Upper lobe of left lung (tissue), 4 donors: ENCODE measurements around the gene CTDSP1.
A peak's percentile ranks its signal among the peaks of the same experiment; 100 is the strongest.

Source experiments
- CTCF ChIP-seq, 6 experiments: fragments of 450-650 bp in 4 of 6; fragments of 200-600 bp in 2 of 6; sonication (generic) in 2 of 6; IDR thresholded peaks; one replicate each; pipeline ENCODE4 v1.5.1; 2016 to 2019; ENCODE audit warnings: antibody characterized with exemption in 6 of 6
- POLR2A ChIP-seq, 4 donors: fragments of 450-650 bp; IDR thresholded peaks; one replicate each; pipeline ENCODE4 v1.5.1; 2016 to 2017; ENCODE audit warnings: antibody characterized with exemption in 4 of 4, mild to moderate bottlenecking in 2 of 4
- POLR2AphosphoS5 ChIP-seq, 2 donors: sonication (generic); formaldehyde crosslinking; IDR thresholded peaks; one replicate each; pipeline ENCODE4 v1.5.1; 2017; ENCODE audit warnings: antibody characterized with exemption in 2 of 2

- TF ChIP-seq CTCF (IDR thresholded peaks at IDR 0.05) (peak; percentile 92 to 98 (median 96)), POLR2A (IDR thresholded peaks at IDR 0.05) (peak in 3 of 4 donors; percentile 21 to 73 (median 41)), POLR2AphosphoS5 (IDR thresholded peaks at IDR 0.05) (peak; percentile 80 to 93)
These were observed 3.6 kb upstream of the CTDSP1 start for GRCh38 chr2:218395826-218396687.
